Transverse colon (tissue), 4 donors: ENCODE results near the gene UBXN2A.

Experiments used
- EP300 ChIP-seq: sonication (generic); formaldehyde crosslinking; IDR thresholded peaks from one replicate; pipeline ENCODE4 v1.6.1; 2017; ENCODE audit warnings: antibody characterized with exemption, low read depth
- POLR2A ChIP-seq: fragments of 450-650 bp; IDR thresholded peaks from one replicate; pipeline ENCODE4 v1.6.1; 2016; ENCODE audit warnings: antibody characterized with exemption, mild to moderate bottlenecking, moderate library complexity
- POLR2AphosphoS5 ChIP-seq, 3 donors: sonication (generic); formaldehyde crosslinking; IDR thresholded peaks; one replicate each; pipeline ENCODE4 v1.6.1; 2016; ENCODE audit warnings: antibody characterized with exemption in 3 of 3
- TF ChIP-seq, protein P1 (sequence below), 5 experiments: fragments of 200-600 bp in 3 of 5; fragments of 450-650 bp in 2 of 5; sonication (generic) in 3 of 5; IDR thresholded peaks; 1 replicate in 2 of 5; 2 replicates in 3 of 5; pipeline ENCODE4 v1.5.1; 2016 to 2017; ENCODE audit warnings: antibody characterized with exemption in 5 of 5, inconsistent platforms in 3 of 5, mild to moderate bottlenecking in 2 of 5, moderate library complexity in 1 of 5

GRCh38 chr2:23943666-23944065, 3.4 kb downstream of the UBXN2A start:
- TF ChIP-seq, protein P1, sequence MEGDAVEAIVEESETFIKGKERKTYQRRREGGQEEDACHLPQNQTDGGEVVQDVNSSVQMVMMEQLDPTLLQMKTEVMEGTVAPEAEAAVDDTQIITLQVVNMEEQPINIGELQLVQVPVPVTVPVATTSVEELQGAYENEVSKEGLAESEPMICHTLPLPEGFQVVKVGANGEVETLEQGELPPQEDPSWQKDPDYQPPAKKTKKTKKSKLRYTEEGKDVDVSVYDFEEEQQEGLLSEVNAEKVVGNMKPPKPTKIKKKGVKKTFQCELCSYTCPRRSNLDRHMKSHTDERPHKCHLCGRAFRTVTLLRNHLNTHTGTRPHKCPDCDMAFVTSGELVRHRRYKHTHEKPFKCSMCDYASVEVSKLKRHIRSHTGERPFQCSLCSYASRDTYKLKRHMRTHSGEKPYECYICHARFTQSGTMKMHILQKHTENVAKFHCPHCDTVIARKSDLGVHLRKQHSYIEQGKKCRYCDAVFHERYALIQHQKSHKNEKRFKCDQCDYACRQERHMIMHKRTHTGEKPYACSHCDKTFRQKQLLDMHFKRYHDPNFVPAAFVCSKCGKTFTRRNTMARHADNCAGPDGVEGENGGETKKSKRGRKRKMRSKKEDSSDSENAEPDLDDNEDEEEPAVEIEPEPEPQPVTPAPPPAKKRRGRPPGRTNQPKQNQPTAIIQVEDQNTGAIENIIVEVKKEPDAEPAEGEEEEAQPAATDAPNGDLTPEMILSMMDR (IDR thresholded peaks at IDR 0.05): no peak
- TF ChIP-seq POLR2AphosphoS5 (IDR thresholded peaks at IDR 0.05) (no peak), EP300 (no peak), POLR2A (no peak)
